HL-60 (cell line): Measurements from ENCODE around the gene ODC1.

Source experiments
- CTCF ChIP-seq: IDR thresholded peaks from one replicate; pipeline ENCODE4 v1.5.1; 2011; ENCODE audit warnings: low read length, control low read depth, inconsistent platforms; ENCODE audit not compliant: insufficient read depth
- GABPA ChIP-seq: IDR thresholded peaks from 2 replicates; pipeline ENCODE4 v1.6.1; 2012; ENCODE audit warnings: low read depth
- POLR2AphosphoS5 ChIP-seq: IDR thresholded peaks from 2 replicates; pipeline ENCODE4 v1.6.1; 2012; ENCODE audit warnings: low read depth
- SPI1 ChIP-seq: IDR thresholded peaks from 2 replicates; pipeline ENCODE4 v1.6.1; 2012; ENCODE audit warnings: low read depth, mild to moderate bottlenecking, borderline replicate concordance

DNA sequence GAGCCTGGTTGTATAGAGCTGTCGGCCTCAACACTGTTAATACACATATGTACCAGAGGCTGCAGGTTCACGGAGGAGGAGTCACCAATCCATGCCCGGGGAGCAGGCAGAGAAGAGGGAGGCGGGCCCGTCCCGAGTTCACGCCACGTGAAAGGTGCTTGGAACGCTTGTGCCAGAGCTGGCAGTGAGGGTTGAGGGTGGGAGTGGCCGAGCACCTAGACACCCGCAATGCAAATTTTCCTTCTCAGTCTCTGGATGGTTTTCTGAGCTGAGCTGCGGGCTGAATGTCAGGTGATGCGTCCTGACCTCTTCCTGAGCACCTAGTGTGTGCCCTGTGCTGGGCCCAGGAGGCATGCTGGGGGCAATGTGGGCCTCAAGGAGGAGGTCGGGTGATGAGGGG lies 52.2 kb downstream of the ODC1 start:
- TF ChIP-seq CTCF (no peak), POLR2AphosphoS5 (no peak), GABPA (no peak), SPI1 (no peak)
